H1 (cell line): ENCODE results near the gene RTP2. TPM values are rescaled to one million over a fixed set of nuclear protein-coding genes. Genes with fewer than 3 reads are reported as not detected.

Experiments
- POU5F1 ChIP-seq: IDR thresholded peaks from 2 replicates; pipeline ENCODE4 v1.6.1; 2011; ENCODE audit warnings: low read depth, mild to moderate bottlenecking, low read length, moderate library complexity
- polyA plus RNA-seq, 7 experiments: library from polyadenylated mRNA; depleted of rRNA in 3 of 7; stranded (reverse) in 5 of 7; unstranded in 2 of 7; fragments of >200 nt in 5 of 7; fragments of 200-250 nt in 2 of 7; gene quantifications; 1 replicate in 5 of 7; 2 replicates in 1 of 7; 4 replicates in 1 of 7; pipeline versions ENCODE4 v1.2.1 to v1.2.3, GENCODE V29; 2011 to 2013; ENCODE audit warnings: missing spikeins in 2 of 7, mixed read lengths in 2 of 7
- total RNA-seq: library from RNA; stranded (reverse); fragmentation: NEBNext Ultra II Directional; extraction: Animal tissue kit (Norgen Biotek cat#: 25700); gene quantifications from 2 replicates; pipeline ENCODE4 v1.2.1, GENCODE V29; 2021

Gene RTP2
- total and polyA plus RNA-seq, 2 of the 8 experiments (the other 6 are each of a cell fraction or from before 2014, with no cell fraction given): not detected

GRCh38 chr3:187740421-187741399, 38.4 kb upstream of the RTP2 start (continued):
- no peak for TF ChIP-seq POU5F1
